GM12873 (cell line): Measurements from ENCODE around the gene RUVBL1.

Experiments
- TF ChIP-seq, protein P1 (sequence below): IDR thresholded peaks from 2 replicates; pipeline ENCODE4 v1.5.1; 2012; ENCODE audit warnings: low read depth, mild to moderate bottlenecking, moderate library complexity, low read length, control low read depth; ENCODE audit not compliant: insufficient read depth; ENCODE audit errors: missing control alignments

Gene RUVBL1

GRCh38 chr3:128163432-128163831 lies 39.8 kb upstream of the RUVBL1 start:
- TF ChIP-seq, protein P1, sequence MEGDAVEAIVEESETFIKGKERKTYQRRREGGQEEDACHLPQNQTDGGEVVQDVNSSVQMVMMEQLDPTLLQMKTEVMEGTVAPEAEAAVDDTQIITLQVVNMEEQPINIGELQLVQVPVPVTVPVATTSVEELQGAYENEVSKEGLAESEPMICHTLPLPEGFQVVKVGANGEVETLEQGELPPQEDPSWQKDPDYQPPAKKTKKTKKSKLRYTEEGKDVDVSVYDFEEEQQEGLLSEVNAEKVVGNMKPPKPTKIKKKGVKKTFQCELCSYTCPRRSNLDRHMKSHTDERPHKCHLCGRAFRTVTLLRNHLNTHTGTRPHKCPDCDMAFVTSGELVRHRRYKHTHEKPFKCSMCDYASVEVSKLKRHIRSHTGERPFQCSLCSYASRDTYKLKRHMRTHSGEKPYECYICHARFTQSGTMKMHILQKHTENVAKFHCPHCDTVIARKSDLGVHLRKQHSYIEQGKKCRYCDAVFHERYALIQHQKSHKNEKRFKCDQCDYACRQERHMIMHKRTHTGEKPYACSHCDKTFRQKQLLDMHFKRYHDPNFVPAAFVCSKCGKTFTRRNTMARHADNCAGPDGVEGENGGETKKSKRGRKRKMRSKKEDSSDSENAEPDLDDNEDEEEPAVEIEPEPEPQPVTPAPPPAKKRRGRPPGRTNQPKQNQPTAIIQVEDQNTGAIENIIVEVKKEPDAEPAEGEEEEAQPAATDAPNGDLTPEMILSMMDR: no peak

DNA sequence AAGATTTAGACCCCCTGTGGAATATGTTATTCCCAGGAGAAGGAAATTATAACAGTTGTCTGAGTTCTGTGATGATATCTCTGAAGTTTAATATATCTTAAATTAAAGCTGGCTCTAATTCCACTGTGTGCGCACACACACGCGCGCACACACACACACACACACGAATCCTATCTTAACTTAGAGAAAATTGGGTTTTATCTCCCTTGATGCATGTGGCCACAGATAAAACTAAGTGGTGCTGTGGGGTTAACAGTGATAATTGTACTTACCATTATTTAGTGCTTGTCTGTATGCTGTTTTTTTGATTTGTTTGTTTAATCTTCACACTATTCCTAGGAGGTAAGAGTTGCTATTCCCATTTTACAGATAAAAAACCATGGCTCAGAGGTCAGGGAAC lies 37.0 kb upstream of the RUVBL1 start:
- TF ChIP-seq, protein P1: no peak

DNA sequence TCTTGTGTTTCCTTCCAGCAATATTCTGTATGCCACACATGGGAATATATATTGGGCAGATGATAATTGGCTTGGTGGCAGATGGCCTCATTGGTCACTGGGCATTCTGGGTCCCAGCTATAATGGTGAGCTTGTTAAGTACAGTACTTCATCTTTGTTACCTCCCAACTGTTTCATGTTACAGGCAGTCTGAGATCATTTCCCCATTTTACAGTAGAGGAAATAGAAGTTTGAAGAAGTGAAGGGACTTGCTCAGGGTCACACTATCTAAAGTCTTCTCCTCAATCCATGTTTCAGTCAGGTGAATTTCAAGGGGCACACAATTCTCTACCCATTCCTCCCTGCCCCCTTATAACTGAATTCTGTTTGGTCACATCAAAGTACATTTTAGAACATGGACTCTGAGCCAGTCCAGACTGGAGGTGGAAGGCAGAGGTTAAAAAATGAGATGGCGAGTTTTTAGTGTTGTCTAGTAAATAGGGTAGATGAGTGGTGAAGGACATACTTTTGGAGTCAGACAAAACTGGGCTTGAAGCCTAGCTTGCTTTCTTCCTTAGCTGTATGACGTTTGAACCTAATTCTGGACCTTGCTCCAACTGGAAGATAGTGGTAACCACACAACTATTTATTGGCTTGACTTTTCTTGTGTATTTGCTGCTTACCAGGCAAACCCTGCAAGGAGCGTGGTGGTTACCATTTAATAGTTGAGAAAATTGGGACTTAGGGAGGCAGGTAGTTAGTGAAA lies 32.2 kb upstream of the RUVBL1 start:
- TF ChIP-seq, protein P1: no peak

GRCh38 chr3:128153156-128154041 lies 29.8 kb upstream of the RUVBL1 start, which contains the start of gene EEFSEC:
Gene EEFSEC (plus strand): TSS chr3:128153481. CDS start chr3:128153508, 27 bp downstream.
- TF ChIP-seq, protein P1: no peak

DNA sequence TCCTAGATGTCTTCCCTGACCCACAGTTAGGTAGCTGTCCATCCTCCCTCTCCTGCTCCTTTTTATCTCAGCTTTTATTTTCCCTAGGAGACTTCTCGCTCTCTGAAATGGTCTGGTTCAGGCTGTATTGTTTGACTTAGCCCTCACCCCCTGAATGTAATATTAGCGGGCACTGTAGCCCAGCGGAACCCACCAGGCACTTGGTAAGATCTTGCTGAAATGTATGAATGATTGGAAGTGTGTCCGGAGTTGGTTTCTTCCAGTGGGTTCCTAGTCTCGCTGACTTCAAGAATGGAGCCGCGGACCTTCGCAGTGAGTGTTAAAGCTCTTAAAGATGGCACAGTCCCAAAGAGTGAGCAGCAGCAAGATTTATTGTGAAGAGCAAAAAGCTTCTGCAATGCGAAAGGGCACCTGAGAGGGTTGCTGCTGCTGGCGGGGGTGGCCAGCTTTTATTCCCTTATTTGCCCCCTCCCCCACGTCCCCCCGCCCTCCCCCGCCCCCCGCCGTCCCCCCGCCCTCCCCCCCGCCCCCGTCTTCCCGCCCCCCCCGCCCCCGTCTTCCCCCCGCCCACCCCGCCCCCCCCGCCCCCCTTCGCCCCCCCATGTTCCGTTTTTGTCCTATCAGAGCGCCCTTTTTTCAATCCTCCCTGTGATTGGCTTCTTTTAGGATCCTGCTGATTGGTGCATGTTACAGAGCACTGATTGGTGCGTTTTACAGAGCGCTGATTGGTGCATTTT lies 29.0 kb upstream of the RUVBL1 start:
- TF ChIP-seq, protein P1: no peak

- TF ChIP-seq, protein P1: no peak
These were observed 28.2 kb upstream of the RUVBL1 start for GRCh38 chr3:128151758-128152274.
